Mucosa of stomach (tissue), 1 donor: ENCODE results near the gene PLCB1.

Experiments used
- H3K27me3 ChIP-seq: one replicate; pipeline ENCODE4 v1.7.0; 2013; ENCODE audit warnings: mild to moderate bottlenecking, low read length; ENCODE audit not compliant: control insufficient read depth, insufficient read depth
- H3K36me3 ChIP-seq: one replicate; pipeline ENCODE4 v1.7.0; 2013; ENCODE audit warnings: low read length; ENCODE audit not compliant: control insufficient read depth, insufficient read depth
- H3K4me1 ChIP-seq: one replicate; pipeline ENCODE4 v1.7.0; 2013; ENCODE audit warnings: mild to moderate bottlenecking, low read length; ENCODE audit not compliant: control insufficient read depth, insufficient read depth
- H3K4me3 ChIP-seq: one replicate; pipeline ENCODE4 v1.7.0; 2013; ENCODE audit warnings: low read length
- H3K9ac ChIP-seq: one replicate; pipeline ENCODE4 v1.7.0; 2013; ENCODE audit warnings: mild to moderate bottlenecking, low read length, moderate library complexity
- H3K9me3 ChIP-seq: one replicate; pipeline ENCODE4 v1.7.0; 2013; ENCODE audit warnings: mild to moderate bottlenecking, low read length, moderate library complexity; ENCODE audit not compliant: control insufficient read depth
- donor health status: Pancreatic carcinoma.

The PLCB1 gene

DNA sequence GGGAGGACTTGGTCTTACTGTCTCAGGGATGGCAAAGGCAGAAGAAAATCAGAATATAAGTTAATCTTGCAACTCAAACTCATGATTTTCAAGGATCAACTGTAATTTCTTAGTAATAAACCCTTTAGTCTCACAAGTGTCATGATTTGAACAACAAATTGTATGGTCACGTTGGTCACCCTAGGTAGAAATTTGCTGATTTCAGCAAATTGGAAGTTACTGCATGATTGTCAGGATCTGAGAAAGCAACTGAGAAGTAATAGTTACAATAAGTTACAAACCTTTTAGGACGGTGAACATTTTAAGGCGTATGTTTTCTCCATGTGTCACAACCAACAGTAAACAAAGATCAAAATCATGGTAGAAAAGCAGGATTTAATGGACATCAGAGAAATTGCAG, 375.2 kb downstream of the PLCB1 start:
- Histone ChIP-seq H3K9me3 (no peaks in the 10 kb centered on the region), H3K27me3 (no peaks in the 10 kb centered on the region), H3K4me3 (no peak overlapping the region), H3K36me3 (no peaks in the 10 kb centered on the region), H3K9ac (no peak overlapping the region), H3K4me1 (no peaks in the 10 kb centered on the region)

DNA sequence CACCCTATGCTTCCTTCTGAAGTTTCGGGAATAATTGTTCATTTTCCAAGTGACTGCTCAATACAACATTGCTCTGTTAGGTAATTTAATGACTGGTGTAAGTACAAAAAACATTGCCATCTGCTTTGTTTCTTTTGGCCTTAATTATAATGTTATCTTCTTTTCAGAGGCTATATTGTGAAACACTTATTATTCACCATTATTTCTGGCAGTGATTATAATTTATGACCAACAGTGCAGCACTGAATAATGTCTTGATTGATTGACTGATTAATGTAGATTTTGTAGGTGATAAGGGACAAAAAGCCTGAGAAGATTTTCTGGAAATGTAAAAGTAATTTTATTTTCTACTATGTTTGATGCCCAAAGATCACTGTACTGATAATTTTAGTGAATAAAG, 377.7 kb downstream of the PLCB1 start:
- Histone ChIP-seq H3K9me3 (no peaks in the 10 kb centered on the region), H3K36me3 (no peaks in the 10 kb centered on the region), H3K4me1 (no peaks in the 10 kb centered on the region), H3K9ac (no peak overlapping the region), H3K27me3 (no peaks in the 10 kb centered on the region), H3K4me3 (no peak overlapping the region)

DNA sequence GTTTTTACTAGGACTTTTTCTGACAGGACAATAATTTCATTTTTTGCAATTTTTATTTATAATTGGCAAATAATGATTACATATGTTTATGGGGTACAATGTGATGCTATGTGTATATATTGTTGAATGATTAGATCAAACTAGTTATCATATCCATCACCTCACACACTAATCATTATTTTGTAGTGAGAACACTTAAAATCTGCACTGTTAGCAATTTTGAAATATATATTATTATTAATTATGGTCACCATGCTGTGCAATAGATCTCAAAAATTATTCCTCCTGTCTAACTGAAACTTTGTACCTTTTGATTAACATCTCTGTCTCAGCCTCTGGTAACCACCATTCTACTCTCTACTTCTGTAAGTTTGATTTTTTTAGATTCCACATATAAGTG, 378.7 kb downstream of the PLCB1 start:
- H3K4me1 ChIP-seq, result no peaks in the 10 kb centered on the region
- no peaks in the 10 kb centered on the region for H3K36me3 ChIP-seq
- H3K9ac ChIP-seq, result no peak overlapping the region
- H3K9me3 ChIP-seq, result no peaks in the 10 kb centered on the region
- H3K4me3 ChIP-seq, result no peak overlapping the region
- no peaks in the 10 kb centered on the region for H3K27me3 ChIP-seq

DNA sequence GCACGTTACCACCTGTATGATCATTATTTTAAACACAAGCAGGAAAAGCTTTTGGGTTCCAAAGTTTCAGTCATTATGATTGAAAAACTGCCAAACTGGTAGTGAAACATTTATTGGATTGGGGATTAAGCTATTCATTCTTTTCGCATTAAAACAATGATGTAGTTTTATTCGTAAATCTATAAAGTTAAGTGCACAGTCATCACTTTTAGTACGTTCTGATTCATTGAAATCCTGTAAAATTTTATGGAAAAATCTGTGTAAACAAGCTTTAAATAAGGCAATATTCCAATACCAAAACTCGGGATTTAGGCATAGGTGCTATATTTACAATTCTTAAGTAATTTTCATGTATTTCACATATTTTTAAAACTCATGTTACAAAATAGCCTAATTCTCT, 379.9 kb downstream of the PLCB1 start:
- Histone ChIP-seq H3K9me3 (no peaks in the 10 kb centered on the region), H3K4me1 (no peaks in the 10 kb centered on the region), H3K27me3 (no peaks in the 10 kb centered on the region), H3K36me3 (no peaks in the 10 kb centered on the region), H3K4me3 (no peak overlapping the region), H3K9ac (no peak overlapping the region)

DNA sequence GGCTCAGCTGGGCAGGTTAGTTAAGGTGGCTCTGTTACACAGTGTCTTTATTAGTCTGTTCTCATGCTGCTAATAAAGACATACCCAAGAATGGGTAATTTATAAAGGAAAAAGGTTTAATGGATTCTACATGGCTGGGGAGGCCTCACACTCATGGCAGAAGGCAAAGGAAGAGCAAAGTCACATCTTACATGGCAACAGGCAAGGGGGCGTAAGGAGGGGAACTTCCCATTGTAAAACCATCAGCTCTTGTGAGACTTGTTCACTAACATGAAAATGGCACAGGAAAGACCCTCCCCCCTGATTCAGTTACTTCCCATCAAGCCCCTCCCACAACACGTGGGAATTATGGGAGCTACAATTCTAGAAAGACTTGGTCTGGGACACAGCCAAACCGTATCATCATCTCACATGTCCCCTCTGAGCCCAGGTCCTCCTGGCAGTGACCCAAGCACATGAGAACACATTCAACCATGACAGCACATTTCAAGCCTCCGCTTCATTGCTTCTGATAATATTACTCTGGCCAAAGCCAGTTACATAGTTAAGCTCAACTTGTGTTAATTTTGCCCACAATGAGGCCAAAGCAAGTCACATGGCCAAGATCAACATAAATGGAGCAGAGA, 383.9 kb downstream of the PLCB1 start:
- Histone ChIP-seq H3K9me3 (no peaks in the 10 kb centered on the region), H3K4me3 (no peak overlapping the region), H3K9ac (no peak overlapping the region), H3K27me3 (no peaks in the 10 kb centered on the region), H3K36me3 (no peaks in the 10 kb centered on the region), H3K4me1 (no peaks in the 10 kb centered on the region)

DNA sequence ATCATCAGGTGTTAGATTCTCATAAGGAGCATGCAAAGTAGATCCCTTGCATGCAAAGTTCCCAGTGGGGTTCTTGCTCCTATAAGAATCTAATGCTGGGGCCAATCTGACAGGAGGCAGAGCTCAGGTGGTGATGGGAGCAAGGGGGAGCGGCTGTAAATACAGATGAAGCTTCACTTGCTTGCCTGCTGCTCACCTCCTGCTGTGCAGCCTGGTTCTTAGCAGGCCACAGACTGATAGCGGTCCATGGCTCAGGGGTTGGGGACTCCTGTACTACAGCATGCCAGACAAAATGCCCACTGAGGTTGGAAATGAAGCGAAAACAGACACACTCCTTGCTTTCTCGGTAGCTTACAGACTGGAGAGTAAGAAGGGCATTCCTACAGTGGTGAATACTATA, 386.8 kb downstream of the PLCB1 start:
- no peaks in the 10 kb centered on the region for H3K9me3 ChIP-seq
- no peaks in the 10 kb centered on the region for H3K27me3 ChIP-seq
- H3K4me3 ChIP-seq, result no peak overlapping the region
- no peak overlapping the region for H3K9ac ChIP-seq
- no peaks in the 10 kb centered on the region for H3K36me3 ChIP-seq
- no peaks in the 10 kb centered on the region for H3K4me1 ChIP-seq

DNA sequence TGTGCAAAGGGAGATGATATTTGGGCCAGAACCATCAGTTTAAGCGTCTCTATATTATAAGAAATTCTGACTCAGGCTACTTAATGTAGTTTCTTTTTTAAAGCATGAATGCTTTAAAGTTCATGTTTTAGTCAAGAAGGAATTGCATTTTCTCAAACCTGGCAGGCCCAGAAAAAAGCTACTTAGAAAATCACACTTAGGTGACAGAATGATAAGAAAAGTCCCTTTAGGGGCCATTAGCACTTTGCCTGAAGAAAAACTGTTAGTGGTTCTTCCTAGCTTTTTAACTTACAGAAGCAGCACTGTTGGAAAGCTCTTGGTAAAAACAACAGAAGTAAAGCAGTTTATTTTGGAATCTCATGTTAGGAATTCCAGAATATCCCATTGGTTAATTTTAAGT, 387.8 kb downstream of the PLCB1 start:
- Histone ChIP-seq H3K9me3 (no peaks in the 10 kb centered on the region), H3K27me3 (no peaks in the 10 kb centered on the region), H3K4me3 (no peak overlapping the region), H3K4me1 (no peaks in the 10 kb centered on the region), H3K9ac (no peak overlapping the region), H3K36me3 (no peaks in the 10 kb centered on the region)

DNA sequence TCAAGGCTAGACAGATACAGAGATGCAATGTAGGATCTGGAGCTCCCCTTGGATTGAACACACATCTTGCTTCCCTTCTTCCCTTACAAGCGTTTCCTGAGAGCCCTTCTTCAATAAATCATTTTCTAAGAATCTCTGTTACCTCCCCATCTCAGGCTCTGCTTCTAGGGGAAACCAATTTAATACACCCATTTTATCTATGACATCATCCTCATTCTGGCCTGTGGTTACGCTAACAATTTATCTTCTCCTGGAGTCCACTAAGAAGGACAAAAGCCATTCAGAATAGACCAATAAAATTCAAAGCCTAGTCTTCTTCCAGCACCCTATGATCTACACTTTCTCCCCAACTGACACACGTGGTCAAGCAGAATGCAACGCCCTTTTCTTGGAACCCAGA, 390.1 kb downstream of the PLCB1 start:
- no peaks in the 10 kb centered on the region for H3K9me3 ChIP-seq
- no peaks in the 10 kb centered on the region for H3K4me1 ChIP-seq
- H3K9ac ChIP-seq, result no peak overlapping the region
- H3K27me3 ChIP-seq, result no peaks in the 10 kb centered on the region
- no peaks in the 10 kb centered on the region for H3K36me3 ChIP-seq
- no peak overlapping the region for H3K4me3 ChIP-seq

DNA sequence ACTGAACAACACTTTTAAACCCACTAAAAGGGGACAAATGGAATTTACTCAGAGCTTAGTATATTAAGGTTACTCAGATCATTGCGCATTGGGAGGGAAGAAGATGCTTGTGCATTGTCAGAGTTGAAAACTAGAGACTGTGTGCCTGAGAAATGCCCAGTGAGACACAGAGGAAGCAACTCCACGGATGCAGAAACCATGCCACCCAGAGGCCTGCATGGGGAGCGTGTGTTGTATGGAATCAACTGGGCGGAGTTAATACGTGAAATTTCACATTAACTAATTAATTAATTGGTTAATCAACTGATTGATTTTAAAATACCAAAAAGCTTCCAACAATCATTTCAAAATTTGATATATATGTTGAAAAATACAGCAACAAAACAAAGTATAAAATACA, 391.6 kb downstream of the PLCB1 start:
- H3K4me1 ChIP-seq, result no peaks in the 10 kb centered on the region
- no peaks in the 10 kb centered on the region for H3K9me3 ChIP-seq
- H3K27me3 ChIP-seq, result no peaks in the 10 kb centered on the region
- no peaks in the 10 kb centered on the region for H3K36me3 ChIP-seq
- no peak overlapping the region for H3K4me3 ChIP-seq
- no peak overlapping the region for H3K9ac ChIP-seq

DNA sequence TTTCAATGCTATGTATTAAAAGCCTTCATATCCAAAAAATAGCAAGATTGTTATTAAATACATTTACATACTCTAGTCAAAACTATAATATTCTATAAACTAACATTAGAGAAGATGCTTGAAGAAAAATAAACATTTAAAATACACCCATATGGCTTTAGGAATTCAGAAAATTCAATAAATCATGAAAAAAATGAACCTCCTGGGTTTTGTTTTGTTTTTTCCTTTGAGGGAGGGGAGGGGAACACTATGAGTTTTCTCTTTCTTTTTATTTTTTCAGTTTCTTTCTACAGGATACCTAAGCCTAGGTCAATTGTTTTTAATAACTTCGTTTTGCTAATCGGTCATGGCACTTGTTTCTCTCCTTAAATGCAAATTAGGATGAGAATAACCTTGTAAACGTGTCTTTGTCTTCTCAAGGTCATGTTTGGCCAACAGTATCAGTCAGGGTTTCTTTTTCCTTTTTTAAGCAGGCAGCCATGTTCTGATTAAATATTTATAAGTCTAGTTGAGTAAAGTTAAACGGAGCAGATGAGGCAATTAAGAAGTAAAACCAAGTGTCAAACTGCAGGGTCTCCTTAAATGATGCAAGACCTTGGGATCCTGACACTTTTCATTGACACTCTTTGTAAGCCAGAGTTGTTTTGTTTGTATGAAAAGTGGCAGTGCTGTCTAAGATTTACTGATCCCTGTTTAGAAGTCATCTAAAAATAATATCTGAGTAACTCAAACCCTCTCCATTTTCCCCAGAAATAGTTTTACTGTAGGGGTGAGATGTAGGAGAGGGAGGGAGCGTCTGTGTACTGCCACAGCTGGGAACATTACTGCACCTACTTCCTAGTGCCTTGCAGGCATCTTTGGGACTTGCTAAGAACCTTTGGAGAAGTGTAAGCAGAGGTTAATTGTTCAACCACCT, 392.3 kb downstream of the PLCB1 start:
- H3K4me1 ChIP-seq, result no peaks in the 10 kb centered on the region

DNA sequence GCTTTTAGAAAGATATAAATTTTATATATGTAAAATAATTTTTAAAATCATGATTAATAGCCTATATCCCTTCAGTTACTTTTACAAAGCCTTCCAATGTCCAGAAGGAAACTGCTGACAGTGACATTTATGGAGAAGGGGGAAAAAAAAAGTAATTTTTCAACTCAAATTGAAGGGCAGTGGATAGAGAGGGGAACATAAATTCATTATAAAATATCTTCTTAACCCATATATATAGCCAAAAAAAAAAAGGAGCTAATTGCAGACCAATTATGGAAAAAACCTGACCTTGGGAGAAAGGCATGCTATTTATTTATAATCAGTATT, 392.9 kb downstream of the PLCB1 start:
- Histone ChIP-seq H3K36me3 (no peaks in the 10 kb centered on the region), H3K27me3 (no peaks in the 10 kb centered on the region), H3K9me3 (no peaks in the 10 kb centered on the region), H3K9ac (no peak overlapping the region), H3K4me1 (no peaks in the 10 kb centered on the region), H3K4me3 (no peak overlapping the region)

More for the DNA sequence above, 392.3 kb downstream of the PLCB1 start:
- Histone ChIP-seq H3K4me3 (no peak overlapping the region), H3K27me3 (no peaks in the 10 kb centered on the region), H3K9ac (no peak overlapping the region), H3K36me3 (no peaks in the 10 kb centered on the region), H3K9me3 (no peaks in the 10 kb centered on the region)

DNA sequence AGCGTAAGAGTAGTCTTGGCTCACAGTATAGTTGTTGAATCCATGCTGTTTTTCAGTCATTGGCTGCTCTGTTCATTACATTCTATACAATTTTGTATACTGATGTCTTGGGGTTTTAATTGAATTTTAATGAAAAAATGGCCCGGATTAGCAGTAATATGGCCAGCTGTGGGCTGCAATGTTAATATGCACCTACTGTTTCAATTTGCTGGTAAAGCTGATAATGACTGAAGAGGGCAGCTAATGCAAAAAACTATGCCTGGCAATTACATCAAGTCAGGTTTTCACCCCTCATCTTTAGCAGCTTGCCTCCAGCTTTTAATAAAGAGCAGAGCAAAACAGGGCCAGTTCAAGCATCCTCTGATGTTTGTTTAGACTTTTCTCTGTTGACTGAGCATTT, 394.5 kb downstream of the PLCB1 start:
- no peaks in the 10 kb centered on the region for H3K36me3 ChIP-seq
- H3K9ac ChIP-seq, result no peak overlapping the region
- no peak overlapping the region for H3K4me3 ChIP-seq
- H3K4me1 ChIP-seq, result no peaks in the 10 kb centered on the region
- no peaks in the 10 kb centered on the region for H3K27me3 ChIP-seq
- no peaks in the 10 kb centered on the region for H3K9me3 ChIP-seq
